Measurements from ENCODE around the gene ENOX1.

DNA sequence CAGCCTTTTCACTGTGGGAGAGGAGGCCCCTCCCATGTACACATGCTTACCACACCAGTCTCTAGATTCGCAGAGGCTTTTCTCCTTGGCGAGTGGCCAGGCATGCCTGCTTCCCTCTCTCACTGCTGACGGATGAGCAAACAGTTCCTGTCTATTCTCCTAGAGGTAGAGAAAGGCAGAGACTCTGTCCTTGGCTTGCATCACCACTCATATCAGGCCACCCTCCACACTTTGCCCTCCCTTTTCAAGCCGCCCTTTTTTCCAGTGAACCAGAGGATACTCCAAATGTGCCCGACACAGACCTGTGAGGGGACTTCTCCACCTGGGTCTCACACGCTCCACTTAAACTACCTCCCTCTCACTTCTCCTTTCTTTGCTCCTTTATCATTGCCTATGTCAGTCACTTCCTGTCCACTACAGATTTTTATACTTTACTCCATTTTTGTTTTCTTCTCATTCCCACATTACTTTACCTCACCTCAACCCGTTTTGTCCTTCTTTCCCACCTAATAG lies 478.8 kb downstream of the ENOX1 start:
- TF ChIP-seq, protein P1, sequence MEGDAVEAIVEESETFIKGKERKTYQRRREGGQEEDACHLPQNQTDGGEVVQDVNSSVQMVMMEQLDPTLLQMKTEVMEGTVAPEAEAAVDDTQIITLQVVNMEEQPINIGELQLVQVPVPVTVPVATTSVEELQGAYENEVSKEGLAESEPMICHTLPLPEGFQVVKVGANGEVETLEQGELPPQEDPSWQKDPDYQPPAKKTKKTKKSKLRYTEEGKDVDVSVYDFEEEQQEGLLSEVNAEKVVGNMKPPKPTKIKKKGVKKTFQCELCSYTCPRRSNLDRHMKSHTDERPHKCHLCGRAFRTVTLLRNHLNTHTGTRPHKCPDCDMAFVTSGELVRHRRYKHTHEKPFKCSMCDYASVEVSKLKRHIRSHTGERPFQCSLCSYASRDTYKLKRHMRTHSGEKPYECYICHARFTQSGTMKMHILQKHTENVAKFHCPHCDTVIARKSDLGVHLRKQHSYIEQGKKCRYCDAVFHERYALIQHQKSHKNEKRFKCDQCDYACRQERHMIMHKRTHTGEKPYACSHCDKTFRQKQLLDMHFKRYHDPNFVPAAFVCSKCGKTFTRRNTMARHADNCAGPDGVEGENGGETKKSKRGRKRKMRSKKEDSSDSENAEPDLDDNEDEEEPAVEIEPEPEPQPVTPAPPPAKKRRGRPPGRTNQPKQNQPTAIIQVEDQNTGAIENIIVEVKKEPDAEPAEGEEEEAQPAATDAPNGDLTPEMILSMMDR (IDR thresholded peaks at IDR 0.05) = no peak
- no peak for TF ChIP-seq POLR2A (IDR thresholded peaks at IDR 0.05)

All from testis (tissue), 2 donors.